GM23338 (cell line): ENCODE measurements around the gene TBC1D14. TPM values are rescaled to one million over a fixed set of nuclear protein-coding genes. Genes with fewer than 3 reads are reported as not detected.
A peak's percentile ranks its signal among the peaks of the same experiment; 100 is the strongest.

Source experiments
- ATAC-seq: fragments of 200-7000 bp; cut with Tn5 transposase; 3 replicates; pipeline ENCODE4 v1.9.1; 2020
- DNase-seq: peaks from one replicate; pipeline ENCODE4 v3.0.0-alpha.2; 2015; ENCODE audit warnings: low spot score
- H2AFZ ChIP-seq: fragments of 200-600 bp; sonication (generic); 2 replicates; pipeline ENCODE4 v1.8.0; 2016; ENCODE audit warnings: antibody characterized with exemption, mild to moderate bottlenecking, moderate library complexity
- H3F3A ChIP-seq: fragments of 200-600 bp; sonication (generic); replicated peaks from 2 replicates; pipeline ENCODE4 v1.8.0; 2017; ENCODE audit warnings: antibody characterized with exemption, mixed run types, low read depth
- H3K27ac ChIP-seq: fragments of 200-600 bp; sonication (generic); 2 replicates; pipeline ENCODE4 v1.6.1; 2016; ENCODE audit warnings: low read depth
- H3K27me3 ChIP-seq: fragments of 200-600 bp; sonication (generic); 2 replicates; pipeline ENCODE4 v1.8.0; 2016; ENCODE audit warnings: mild to moderate bottlenecking, mixed run types, moderate library complexity; ENCODE audit not compliant: insufficient read depth
- H3K36me3 ChIP-seq: fragments of 200-600 bp; sonication (generic); 2 replicates; pipeline ENCODE4 v1.8.0; 2016; ENCODE audit warnings: mild to moderate bottlenecking; ENCODE audit not compliant: insufficient read depth
- H3K4me1 ChIP-seq: fragments of 200-600 bp; sonication (generic); 2 replicates; pipeline ENCODE4 v1.8.0; 2016; ENCODE audit warnings: mild to moderate bottlenecking, moderate library complexity; ENCODE audit not compliant: insufficient read depth
- H3K4me2 ChIP-seq: fragments of 200-600 bp; sonication (generic); 2 replicates; pipeline ENCODE4 v1.7.1; 2017; ENCODE audit warnings: mixed run types
- H3K4me3 ChIP-seq: fragments of 200-600 bp; sonication (generic); 2 replicates; pipeline ENCODE4 v1.6.1; 2016; ENCODE audit warnings: mixed run types
- H3K79me2 ChIP-seq: fragments of 200-600 bp; sonication (generic); replicated peaks from 2 replicates; pipeline ENCODE4 v1.8.0; 2017; ENCODE audit warnings: mild to moderate bottlenecking; ENCODE audit not compliant: insufficient read depth
- H3K9me2 ChIP-seq: fragments of 200-600 bp; sonication (generic); 2 replicates; pipeline ENCODE4 v1.8.0; 2017; ENCODE audit not compliant: insufficient read depth
- H4K20me1 ChIP-seq: fragments of 200-600 bp; sonication (generic); replicated peaks from 2 replicates; pipeline ENCODE4 v1.8.0; 2017; ENCODE audit warnings: mild to moderate bottlenecking; ENCODE audit not compliant: insufficient read depth
- H3K27ac Mint-ChIP-seq: 2 replicates; pipeline ENCODE4 v1.8.0; 2020; ENCODE audit warnings: inconsistent platforms, mild to moderate bottlenecking, moderate library complexity, mixed read lengths
- H3K27me3 Mint-ChIP-seq: 3 replicates; pipeline ENCODE4 v1.8.0; 2022; ENCODE audit warnings: low read depth, mild to moderate bottlenecking, moderate library complexity, mixed read lengths, inconsistent platforms; ENCODE audit not compliant: insufficient read depth, poor library complexity
- H3K36me3 Mint-ChIP-seq: 3 replicates; pipeline ENCODE4 v1.8.0; 2021; ENCODE audit warnings: low read depth, mild to moderate bottlenecking, inconsistent platforms, moderate library complexity, mixed read lengths
- H3K4me1 Mint-ChIP-seq: 3 replicates; pipeline ENCODE4 v1.8.0; 2020; ENCODE audit warnings: mild to moderate bottlenecking, inconsistent platforms, mixed read lengths
- H3K4me3 Mint-ChIP-seq: 3 replicates; pipeline ENCODE4 v1.8.0; 2021; ENCODE audit warnings: moderate library complexity, mild to moderate bottlenecking, inconsistent platforms, mixed read lengths
- H3K9me3 Mint-ChIP-seq: 3 replicates; pipeline ENCODE4 v1.8.0; 2020; ENCODE audit warnings: moderate library complexity, mild to moderate bottlenecking, inconsistent platforms, mixed read lengths
- CREB1 ChIP-seq: fragments of 250-450 bp; sonication (Bioruptor Pico); IDR thresholded peaks from 2 replicates; pipeline ENCODE4 v1.5.0; 2020; ENCODE audit warnings: low read depth, mild to moderate bottlenecking, moderate library complexity
- ETS1 ChIP-seq: IDR thresholded peaks from 2 replicates; pipeline ENCODE4 v1.6.1; 2016; ENCODE audit warnings: antibody characterized with exemption
- EZH2phosphoT487 ChIP-seq: fragments of 200-600 bp; sonication (generic); IDR thresholded peaks from one replicate; pipeline ENCODE4 v1.8.1; 2018; ENCODE audit warnings: antibody characterized with exemption; ENCODE audit not compliant: unreplicated experiment
- JUNB ChIP-seq: IDR thresholded peaks from one replicate; pipeline ENCODE4 v1.6.1; 2016; ENCODE audit warnings: antibody characterized with exemption; ENCODE audit not compliant: unreplicated experiment
- NANOG ChIP-seq: IDR thresholded peaks from 2 replicates; pipeline ENCODE4 v1.6.1; 2016; ENCODE audit warnings: antibody characterized with exemption, borderline replicate concordance
- POLR2AphosphoS5 ChIP-seq: IDR thresholded peaks from 2 replicates; pipeline ENCODE4 v1.6.1; 2016; ENCODE audit warnings: antibody characterized with exemption, low read depth
- STAT1 ChIP-seq: IDR thresholded peaks from one replicate; pipeline ENCODE4 v1.6.1; 2016; ENCODE audit warnings: antibody characterized with exemption; ENCODE audit not compliant: unreplicated experiment
- ZNF114 ChIP-seq: fragments of 250-450 bp; sonication (Bioruptor Pico); IDR thresholded peaks from 2 replicates; pipeline ENCODE4 v1.5.0; 2020; ENCODE audit warnings: mild to moderate bottlenecking, moderate library complexity
- ZNF331 ChIP-seq: fragments of 250-450 bp; sonication (Bioruptor Pico); IDR thresholded peaks from 2 replicates; pipeline ENCODE4 v1.5.0; 2020; ENCODE audit warnings: low read depth, mild to moderate bottlenecking, moderate library complexity
- ZNF462 ChIP-seq: fragments of 250-450 bp; sonication (Bioruptor Pico); IDR thresholded peaks from 2 replicates; pipeline ENCODE4 v1.5.0; 2020; ENCODE audit warnings: mild to moderate bottlenecking, moderate library complexity
- polyA plus RNA-seq: library from polyadenylated mRNA; unstranded; fragments of >200 nt; fragmentation: Nextera tagmentation; extraction: Ambion mirVana; gene quantifications from 2 replicates; pipeline ENCODE4 v1.2.1, GENCODE V29; 2016
- total RNA-seq: library from RNA; depleted of rRNA; stranded (reverse); fragments of >200 nt; shearing (Covaris generic); gene quantifications from 2 replicates; pipeline ENCODE4 v1.2.3, GENCODE V29; 2014
- TF ChIP-seq, protein P1 (sequence below), 2 experiments: fragments of 200-600 bp in 1 of 2; sonication (generic) in 1 of 2; conservative IDR thresholded peaks; 2 replicates each; pipeline versions ENCODE4 v1.5.1 to v1.6.1; 2016 to 2017; ENCODE audit warnings: antibody characterized with exemption in 2 of 2, low read depth in 2 of 2, mild to moderate bottlenecking in 2 of 2, moderate library complexity in 1 of 2

TBC1D14 gene
- total and polyA plus RNA-seq, 2 experiments from 2014 or later = 18.2 to 59.7 TPM

DNA sequence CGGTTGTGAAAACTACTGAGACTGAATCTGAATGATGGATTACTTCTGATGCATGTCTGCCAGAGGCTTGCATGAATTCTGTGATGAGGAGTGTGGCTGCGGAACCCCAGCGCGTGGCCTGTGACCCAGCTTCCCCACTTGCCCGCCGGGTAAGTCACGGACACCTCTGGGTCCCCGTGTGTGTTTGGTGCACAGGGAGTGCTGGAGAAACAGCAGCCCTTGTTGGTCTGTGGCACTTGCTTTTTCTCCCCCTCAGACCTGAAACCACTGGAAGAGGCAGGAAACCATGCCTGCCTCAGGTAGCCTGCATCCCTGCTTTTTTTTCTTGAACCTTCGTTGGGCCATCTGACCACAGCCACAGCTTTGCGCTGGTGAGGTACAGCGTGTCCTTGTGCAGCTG, 81.6 kb downstream of the TBC1D14 start:
- H3K36me3 ChIP-seq = peaks cover 14% of the 10 kb centered on the region
- no peak overlapping the region for H3K4me2 ChIP-seq
- no peak overlapping the region for H2AFZ ChIP-seq
- no peak for DNase-seq
- no peak overlapping the region for H3K4me3 Mint-ChIP-seq
- peaks cover 33% of the 10 kb centered on the region for H3K36me3 Mint-ChIP-seq
- H3K4me1 Mint-ChIP-seq = peaks cover 42% of the 10 kb centered on the region
- H3K9me3 Mint-ChIP-seq = no peaks in the 10 kb centered on the region
- H3K4me3 ChIP-seq = no peak overlapping the region
- H3K27ac ChIP-seq = no peak overlapping the region
- H3K27ac Mint-ChIP-seq = peak overlapping the region; percentile 80
- H3K79me2 ChIP-seq = peaks cover 68% of the 10 kb centered on the region
- H3K27me3 Mint-ChIP-seq = peaks cover 10% of the 10 kb centered on the region
- no peaks in the 10 kb centered on the region for H3K27me3 ChIP-seq
- ATAC-seq = no peak
- peaks cover 19% of the 10 kb centered on the region for H3K4me1 ChIP-seq
- no peak for TF ChIP-seq ZNF114
- peaks cover 4% of the 10 kb centered on the region; the same call in 1 of the 2 replicates for H3F3A ChIP-seq
- H4K20me1 ChIP-seq = peaks cover 35% of the 10 kb centered on the region
- no peaks in the 10 kb centered on the region for H3K9me2 ChIP-seq

DNA sequence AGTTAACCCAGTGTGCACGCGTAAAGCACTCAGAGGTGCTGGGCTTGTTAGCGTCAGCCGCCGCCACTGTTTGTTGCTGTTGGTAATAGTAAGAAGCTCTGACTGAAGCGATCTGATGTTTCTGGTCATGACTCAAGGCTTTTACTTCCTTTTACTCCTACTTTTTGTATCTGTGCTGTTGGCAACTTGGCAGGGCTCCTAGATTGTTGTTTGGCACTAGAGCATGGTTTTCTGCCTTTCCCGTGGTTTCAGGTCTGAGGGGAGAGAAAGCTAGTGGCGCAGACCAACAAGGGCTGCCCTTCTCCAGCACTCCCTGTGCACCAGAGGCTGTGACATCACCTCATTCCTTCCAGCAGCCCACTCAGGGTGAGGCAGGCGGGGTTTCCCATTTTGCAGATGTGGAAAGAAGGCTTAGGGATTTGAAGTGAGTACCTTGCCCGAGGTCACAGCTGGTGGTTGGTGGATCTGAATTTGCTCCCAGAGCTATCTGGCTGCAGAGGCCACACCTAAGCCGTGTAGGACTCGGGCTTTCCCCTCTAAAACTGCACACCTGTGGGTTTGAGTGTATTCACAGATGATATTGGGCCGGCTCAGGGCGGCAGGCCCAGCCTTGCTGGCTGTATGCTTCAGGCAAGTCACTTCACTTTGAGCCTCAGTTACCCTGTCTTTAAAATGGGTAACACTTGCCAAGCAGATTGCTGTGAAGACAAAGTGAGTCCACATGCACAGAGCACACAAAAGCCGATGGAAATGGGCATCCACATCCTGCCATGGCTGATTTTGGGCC, 82.3 kb downstream of the TBC1D14 start:
- DNase-seq (no peak), ATAC-seq (no peak)
- H3K36me3 ChIP-seq = peaks cover 20% of the 10 kb centered on the region
- H3K4me1 ChIP-seq = peaks cover 19% of the 10 kb centered on the region
- no peak overlapping the region for H3K4me3 Mint-ChIP-seq
- H3K27me3 Mint-ChIP-seq = peaks cover 6% of the 10 kb centered on the region
- H3K36me3 Mint-ChIP-seq = peaks cover 40% of the 10 kb centered on the region
- H3K79me2 ChIP-seq = peaks cover 68% of the 10 kb centered on the region
- peaks cover 35% of the 10 kb centered on the region for H4K20me1 ChIP-seq
- no peak overlapping the region for H3K27ac ChIP-seq
- no peak overlapping the region for H3K4me3 ChIP-seq
- H3F3A ChIP-seq = 0 out of 2 replicates have a peak, but pooled peaks cover 4% of the 10 kb centered on the region
- H3K4me1 Mint-ChIP-seq = peaks cover 41% of the 10 kb centered on the region
- H3K27me3 ChIP-seq = no peaks in the 10 kb centered on the region
- no peaks in the 10 kb centered on the region for H3K9me3 Mint-ChIP-seq
- no peaks in the 10 kb centered on the region for H3K9me2 ChIP-seq
- no peak overlapping the region for H3K4me2 ChIP-seq
- no peak overlapping the region for H2AFZ ChIP-seq
- no peak overlapping the region for H3K27ac Mint-ChIP-seq
- TF ChIP-seq ZNF462 (CRISPR knock-in tag) (no peak), CREB1 (no peak), STAT1 (no peak), ZNF331 (CRISPR knock-in tag) (no peak), JUNB (no peak), POLR2AphosphoS5 (no peak), EZH2phosphoT487 (no peak), NANOG (no peak), ZNF114 (no peak), ETS1 (no peak)
- TF ChIP-seq, protein P1, sequence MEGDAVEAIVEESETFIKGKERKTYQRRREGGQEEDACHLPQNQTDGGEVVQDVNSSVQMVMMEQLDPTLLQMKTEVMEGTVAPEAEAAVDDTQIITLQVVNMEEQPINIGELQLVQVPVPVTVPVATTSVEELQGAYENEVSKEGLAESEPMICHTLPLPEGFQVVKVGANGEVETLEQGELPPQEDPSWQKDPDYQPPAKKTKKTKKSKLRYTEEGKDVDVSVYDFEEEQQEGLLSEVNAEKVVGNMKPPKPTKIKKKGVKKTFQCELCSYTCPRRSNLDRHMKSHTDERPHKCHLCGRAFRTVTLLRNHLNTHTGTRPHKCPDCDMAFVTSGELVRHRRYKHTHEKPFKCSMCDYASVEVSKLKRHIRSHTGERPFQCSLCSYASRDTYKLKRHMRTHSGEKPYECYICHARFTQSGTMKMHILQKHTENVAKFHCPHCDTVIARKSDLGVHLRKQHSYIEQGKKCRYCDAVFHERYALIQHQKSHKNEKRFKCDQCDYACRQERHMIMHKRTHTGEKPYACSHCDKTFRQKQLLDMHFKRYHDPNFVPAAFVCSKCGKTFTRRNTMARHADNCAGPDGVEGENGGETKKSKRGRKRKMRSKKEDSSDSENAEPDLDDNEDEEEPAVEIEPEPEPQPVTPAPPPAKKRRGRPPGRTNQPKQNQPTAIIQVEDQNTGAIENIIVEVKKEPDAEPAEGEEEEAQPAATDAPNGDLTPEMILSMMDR (conservative IDR thresholded peaks at IDR 0.05; ENCODE audit: low read depth in 2 of 2) = no peak
